HepG2 (cell line): ENCODE results near the gene PRR36. TPM values are rescaled to one million over a fixed set of nuclear protein-coding genes. Genes with fewer than 3 reads are reported as not detected.

Source experiments
- NCOR1 ChIP-seq: fragments of 200-600 bp; sonication (generic); IDR thresholded peaks from 2 replicates; pipeline ENCODE4 v1.7.0; 2017; ENCODE audit warnings: antibody characterized with exemption, low read length, borderline replicate concordance
- PCBP2 ChIP-seq: fragments of 200-400 bp; formaldehyde crosslinking; optimal IDR thresholded peaks from 2 replicates; pipeline ENCODE3; 2018; ENCODE audit warnings: low read length, low read depth; ENCODE audit not compliant: poor library complexity, severe bottlenecking
- PRMT3 ChIP-seq: sonication (generic); formaldehyde crosslinking; IDR thresholded peaks from 2 replicates; pipeline ENCODE4 v1.8.1; 2022; ENCODE audit warnings: low read depth, mild to moderate bottlenecking, moderate library complexity, missing genetic modification reagents, borderline replicate concordance
- RARA ChIP-seq: IDR thresholded peaks from 2 replicates; pipeline ENCODE4 v1.6.1; 2016; ENCODE audit warnings: missing genetic modification reagents, missing compliant biosample characterization
- SIN3A ChIP-seq: IDR thresholded peaks from 2 replicates; pipeline ENCODE4 v1.6.1; 2011; ENCODE audit warnings: low read depth, mild to moderate bottlenecking, control low read depth, low read length, borderline replicate concordance
- TFE3 ChIP-seq: IDR thresholded peaks from 2 replicates; pipeline ENCODE4 v1.6.1; 2016
- U2AF1 ChIP-seq: fragments of 200-400 bp; formaldehyde crosslinking; optimal IDR thresholded peaks from 2 replicates; pipeline ENCODE3; 2017; ENCODE audit warnings: mild to moderate bottlenecking, low read depth, low read length
- ZNF142 ChIP-seq: sonication (generic); formaldehyde crosslinking; IDR thresholded peaks from 2 replicates; pipeline ENCODE4 v1.4.0; 2020; ENCODE audit warnings: missing genetic modification reagents
- ZNF484 ChIP-seq: sonication (generic); formaldehyde crosslinking; IDR thresholded peaks from 2 replicates; pipeline ENCODE4 v1.5.1; 2020; ENCODE audit warnings: mild to moderate bottlenecking, low read depth, missing genetic modification reagents, borderline replicate concordance
- ZNF672 ChIP-seq: sonication (generic); formaldehyde crosslinking; IDR thresholded peaks from 2 replicates; pipeline ENCODE4 v1.8.1; 2022; ENCODE audit warnings: missing genetic modification reagents
- ZNF746 ChIP-seq: sonication (generic); formaldehyde crosslinking; IDR thresholded peaks from 2 replicates; pipeline ENCODE4 v1.8.0; 2022; ENCODE audit warnings: mild to moderate bottlenecking, missing genetic modification reagents
- ZNF773 ChIP-seq: sonication (generic); formaldehyde crosslinking; IDR thresholded peaks from 2 replicates; pipeline ENCODE4 v1.4.0; 2020; ENCODE audit warnings: missing genetic modification reagents, borderline replicate concordance
- ZSCAN30 ChIP-seq: sonication (generic); formaldehyde crosslinking; IDR thresholded peaks from 2 replicates; pipeline ENCODE4 v1.5.0; 2020; ENCODE audit warnings: mild to moderate bottlenecking, missing genetic modification reagents
- polyA plus RNA-seq, 8 experiments: library from polyadenylated mRNA; depleted of rRNA in 3 of 8; stranded (reverse) in 7 of 8; unstranded in 1 of 8; fragments of >200 nt; fragmentation: Illumina TruSeq in 4 of 8; extraction: Trizol in 4 of 8; gene quantifications; 2 replicates each; pipeline versions ENCODE4 v1.2.1 to v1.2.3, GENCODE V29; 2011 to 2016; ENCODE audit warnings: low read depth in 4 of 8, missing spikeins in 1 of 8, mixed read lengths in 1 of 8; ENCODE audit not compliant: insufficient read depth in 1 of 8
- total RNA-seq, 5 experiments: library from RNA; depleted of rRNA; stranded (reverse); fragments of >200 nt; fragmentation: Illumina TruSeq; extraction: Trizol; gene quantifications; 2 replicates each; pipeline ENCODE4 v1.2.3, GENCODE V29; 2016; ENCODE audit warnings: low read depth in 1 of 5
- TF ChIP-seq, protein P1 (sequence below): sonication (generic); formaldehyde crosslinking; IDR thresholded peaks from 2 replicates; pipeline ENCODE4 v1.4.0; 2020; ENCODE audit warnings: missing genetic modification reagents
- TF ChIP-seq, protein P2 (sequence below): conservative IDR thresholded peaks from 2 replicates; pipeline ENCODE4 v1.6.1; 2018; ENCODE audit warnings: missing genetic modification reagents
- TF ChIP-seq, protein P3 (sequence below): sonication (generic); formaldehyde crosslinking; IDR thresholded peaks from 2 replicates; pipeline ENCODE4 v1.9.0; 2021; ENCODE audit warnings: missing genetic modification reagents, borderline replicate concordance

Gene PRR36
- total and polyA plus RNA-seq, 2 of the 13 experiments (the other 11 are each of a cell fraction or from before 2014, with no cell fraction given): 0.07 to 0.17 TPM

DNA sequence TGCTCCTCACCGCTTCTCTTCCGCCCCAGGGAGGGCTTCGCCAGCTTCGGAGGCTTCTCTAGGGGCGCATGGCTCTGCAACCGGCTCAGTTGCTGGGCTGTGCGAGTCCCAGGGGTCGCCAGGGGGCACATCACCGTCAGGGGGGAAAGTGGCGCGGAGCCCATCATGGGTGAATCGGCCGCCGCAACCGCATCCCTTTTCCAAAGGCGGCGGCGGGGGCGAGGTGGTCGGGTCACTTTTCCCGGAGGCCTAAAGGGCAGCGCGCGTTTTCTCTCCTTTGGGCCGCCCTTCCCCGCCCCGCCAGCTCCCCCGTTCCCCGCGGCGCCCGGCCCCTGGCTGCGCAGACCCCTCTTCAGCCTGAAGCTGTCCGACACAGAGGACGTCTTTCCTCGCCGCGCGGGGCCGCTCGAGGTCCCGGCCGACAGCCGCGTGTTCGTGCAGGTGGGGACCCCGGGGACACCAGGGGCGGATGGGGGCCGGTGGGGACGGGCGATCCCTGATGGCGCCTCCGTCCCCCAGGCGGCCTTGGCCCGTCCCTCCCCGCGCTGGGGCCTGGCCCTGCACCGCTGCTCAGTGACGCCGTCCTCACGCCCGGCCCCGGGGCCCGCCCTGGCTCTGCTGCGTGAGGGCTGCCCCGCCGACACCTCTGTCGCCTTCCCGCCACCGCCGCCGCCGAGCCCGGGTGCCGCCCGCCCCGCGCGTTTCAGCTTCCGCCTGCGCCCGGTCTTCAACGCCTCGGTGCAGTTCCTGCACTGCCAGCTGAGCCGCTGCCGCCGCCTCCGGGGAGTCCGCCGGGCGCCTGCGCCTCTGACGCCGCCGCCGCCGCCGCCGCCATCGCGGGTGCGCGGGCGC, 42.1 kb upstream of the PRR36 start (continued):
- peak; percentile 36 for TF ChIP-seq ZNF142
- no peak; the same call in 1 of the 2 replicates for TF ChIP-seq ZNF773 (CRISPR knock-in tag)
- TF ChIP-seq ZNF746 (CRISPR knock-in tag): no peak
- peak; percentile 69; the same call in 1 of the 2 replicates for TF ChIP-seq PRMT3 (CRISPR knock-in tag)
- no peak for TF ChIP-seq TFE3 (CRISPR knock-in tag)
- TF ChIP-seq RARA: no peak
- TF ChIP-seq, protein P1, sequence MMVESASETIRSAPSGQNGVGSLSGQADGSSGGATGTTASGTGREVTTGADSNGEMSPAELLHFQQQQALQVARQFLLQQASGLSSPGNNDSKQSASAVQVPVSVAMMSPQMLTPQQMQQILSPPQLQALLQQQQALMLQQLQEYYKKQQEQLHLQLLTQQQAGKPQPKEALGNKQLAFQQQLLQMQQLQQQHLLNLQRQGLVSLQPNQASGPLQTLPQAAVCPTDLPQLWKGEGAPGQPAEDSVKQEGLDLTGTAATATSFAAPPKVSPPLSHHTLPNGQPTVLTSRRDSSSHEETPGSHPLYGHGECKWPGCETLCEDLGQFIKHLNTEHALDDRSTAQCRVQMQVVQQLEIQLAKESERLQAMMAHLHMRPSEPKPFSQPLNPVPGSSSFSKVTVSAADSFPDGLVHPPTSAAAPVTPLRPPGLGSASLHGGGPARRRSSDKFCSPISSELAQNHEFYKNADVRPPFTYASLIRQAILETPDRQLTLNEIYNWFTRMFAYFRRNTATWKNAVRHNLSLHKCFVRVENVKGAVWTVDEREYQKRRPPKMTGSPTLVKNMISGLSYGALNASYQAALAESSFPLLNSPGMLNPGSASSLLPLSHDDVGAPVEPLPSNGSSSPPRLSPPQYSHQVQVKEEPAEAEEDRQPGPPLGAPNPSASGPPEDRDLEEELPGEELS (CRISPR knock-in tag): no peak
- TF ChIP-seq, protein P2, sequence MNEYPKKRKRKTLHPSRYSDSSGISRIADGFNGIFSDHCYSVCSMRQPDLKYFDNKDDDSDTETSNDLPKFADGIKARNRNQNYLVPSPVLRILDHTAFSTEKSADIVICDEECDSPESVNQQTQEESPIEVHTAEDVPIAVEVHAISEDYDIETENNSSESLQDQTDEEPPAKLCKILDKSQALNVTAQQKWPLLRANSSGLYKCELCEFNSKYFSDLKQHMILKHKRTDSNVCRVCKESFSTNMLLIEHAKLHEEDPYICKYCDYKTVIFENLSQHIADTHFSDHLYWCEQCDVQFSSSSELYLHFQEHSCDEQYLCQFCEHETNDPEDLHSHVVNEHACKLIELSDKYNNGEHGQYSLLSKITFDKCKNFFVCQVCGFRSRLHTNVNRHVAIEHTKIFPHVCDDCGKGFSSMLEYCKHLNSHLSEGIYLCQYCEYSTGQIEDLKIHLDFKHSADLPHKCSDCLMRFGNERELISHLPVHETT: 0 out of 2 replicates have a peak, but pooled peaks have one; percentile 14
- TF ChIP-seq, protein P3, sequence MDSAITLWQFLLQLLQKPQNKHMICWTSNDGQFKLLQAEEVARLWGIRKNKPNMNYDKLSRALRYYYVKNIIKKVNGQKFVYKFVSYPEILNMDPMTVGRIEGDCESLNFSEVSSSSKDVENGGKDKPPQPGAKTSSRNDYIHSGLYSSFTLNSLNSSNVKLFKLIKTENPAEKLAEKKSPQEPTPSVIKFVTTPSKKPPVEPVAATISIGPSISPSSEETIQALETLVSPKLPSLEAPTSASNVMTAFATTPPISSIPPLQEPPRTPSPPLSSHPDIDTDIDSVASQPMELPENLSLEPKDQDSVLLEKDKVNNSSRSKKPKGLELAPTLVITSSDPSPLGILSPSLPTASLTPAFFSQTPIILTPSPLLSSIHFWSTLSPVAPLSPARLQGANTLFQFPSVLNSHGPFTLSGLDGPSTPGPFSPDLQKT (CRISPR knock-in tag): no peak
- TF ChIP-seq PCBP2: no peak
- TF ChIP-seq ZSCAN30 (CRISPR knock-in tag): no peak
- TF ChIP-seq ZNF484 (CRISPR knock-in tag): no peak
- no peak for TF ChIP-seq U2AF1
- TF ChIP-seq ZNF672: no peak
- no peak for TF ChIP-seq NCOR1
- TF ChIP-seq SIN3A: no peak
